Activated CD8-positive, alpha-beta memory T cell treated with anti-CD3 and anti-CD28 coated beads for 36 hours (primary cell): ENCODE measurements around the gene TNXB. TPM values are rescaled to one million over a fixed set of nuclear protein-coding genes. Genes with fewer than 3 reads are reported as not detected.
"Not testable (repeated sequence)": the region's sequence is repeated elsewhere in the genome, so short reads cannot be mapped to it uniquely, and the experiment has no call there.

Source experiments
- CTCF ChIA-PET: fragments of 350-600 bp; sonication (Branson Sonifier 250); formaldehyde crosslinking; loops from one replicate; lab custom pipeline; 2021; ENCODE audit warnings: antibody characterized with exemption; lab: Charles Lee
- POLR2A ChIA-PET: fragments of 350-600 bp; sonication (Branson Sonifier 250); formaldehyde crosslinking; loops from one replicate; lab custom pipeline; 2021; ENCODE audit warnings: antibody characterized with exemption; lab: Charles Lee
- total RNA-seq, 2 experiments: library from RNA; stranded (reverse); gene quantifications; one replicate each; pipeline ENCODE4 v1.2.3, GENCODE V29; 2021

The TNXB gene
- total RNA-seq, 2 experiments from 2014 or later: 1.1 to 1.3 TPM

DNA sequence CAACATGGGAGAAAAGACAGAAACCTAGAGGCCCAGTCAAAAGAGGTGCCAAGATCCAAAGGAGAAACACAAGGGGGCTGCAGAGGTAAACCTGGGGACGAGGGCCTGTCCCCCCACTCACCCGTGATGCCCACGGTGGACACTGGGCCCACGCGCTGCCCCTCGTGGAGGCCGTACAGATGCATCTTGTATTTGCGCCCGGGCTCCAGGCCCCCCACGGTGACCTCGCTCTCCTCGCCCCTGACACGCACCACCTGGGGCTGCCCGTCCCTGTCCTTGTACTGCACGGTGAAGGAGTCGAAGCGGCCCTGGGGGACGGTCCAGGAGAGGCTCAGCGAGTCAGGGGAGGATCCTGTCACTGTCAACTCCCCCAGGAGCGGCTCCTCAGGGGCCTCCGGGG lies 60.0 kb downstream of the TNXB start:
- CTCF ChIA-PET, POLR2A ChIA-PET: not testable (repeated sequence)

DNA sequence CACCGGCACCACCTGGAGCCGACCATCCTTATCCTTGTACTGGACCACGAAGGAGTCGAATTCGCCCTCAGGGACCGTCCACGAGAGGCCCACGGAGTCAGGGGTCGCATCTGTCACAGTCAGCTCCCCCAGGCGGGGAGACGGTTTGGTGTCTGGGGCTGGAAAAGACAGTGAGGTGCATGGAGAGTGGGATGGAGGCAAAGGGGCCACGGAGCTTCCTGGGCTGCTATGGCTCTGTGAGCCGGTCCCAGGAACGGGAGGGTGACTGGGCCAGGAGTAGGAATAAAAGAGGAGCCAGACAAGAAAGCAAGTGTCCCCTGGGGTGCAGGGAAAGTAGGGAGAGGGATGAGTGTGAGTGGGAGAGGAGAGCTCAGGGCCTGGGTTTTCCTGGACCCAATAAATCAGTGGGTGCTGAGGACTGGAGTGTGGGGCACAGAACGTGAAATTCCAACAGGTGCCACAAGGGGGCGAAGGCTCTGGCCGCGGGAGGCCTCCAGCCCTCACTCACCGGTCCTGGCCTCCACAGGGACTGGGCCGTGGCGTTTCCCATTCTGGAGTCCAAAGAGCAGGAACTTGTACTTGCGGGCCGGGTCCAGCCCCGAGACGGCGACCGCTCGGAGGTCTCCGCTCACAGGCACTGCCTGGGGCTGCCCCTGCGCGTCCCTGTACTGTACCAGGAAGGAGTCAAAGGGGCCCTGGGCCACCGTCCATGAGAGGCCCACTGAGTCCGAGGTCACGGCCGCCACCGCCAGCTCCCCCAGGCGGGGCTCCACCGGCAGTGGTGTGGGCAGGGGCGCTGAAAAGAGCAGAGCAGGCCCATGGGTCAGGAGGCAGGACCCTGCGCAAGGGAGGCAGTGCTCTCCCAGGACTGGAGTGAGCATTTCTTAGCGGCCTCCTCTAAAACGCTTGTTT lies 61.0 kb downstream of the TNXB start:
- CTCF ChIA-PET: interaction anchor here (0.6 to 1.0 kb wide), 2 partner anchors 37 to 141 kb away, joined by 3 to 4 read pairs; no protein-coding TSS in a partner anchor
- POLR2A ChIA-PET: no interaction called here

DNA sequence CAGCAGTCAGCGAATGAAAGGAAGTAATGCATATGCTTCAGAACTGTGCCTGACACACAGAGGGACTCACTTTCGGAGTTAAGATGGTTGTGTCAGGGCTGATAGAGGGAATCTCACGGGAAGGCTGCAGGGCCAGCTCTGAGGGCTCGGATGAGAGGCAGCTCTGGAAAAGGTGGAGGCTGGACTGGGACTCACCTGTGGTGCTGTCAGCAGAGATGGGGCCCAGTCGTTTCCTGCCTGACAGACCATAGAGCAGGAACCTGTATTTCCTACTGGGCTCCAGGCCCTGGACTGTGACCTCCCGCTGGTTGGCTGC lies 61.6 kb downstream of the TNXB start:
- POLR2A ChIA-PET: no interaction called here
- CTCF ChIA-PET: interaction anchor here (0.6 kb wide), 1 partner anchor 140 kb away, joined by 3 read pairs; no protein-coding TSS in a partner anchor

DNA sequence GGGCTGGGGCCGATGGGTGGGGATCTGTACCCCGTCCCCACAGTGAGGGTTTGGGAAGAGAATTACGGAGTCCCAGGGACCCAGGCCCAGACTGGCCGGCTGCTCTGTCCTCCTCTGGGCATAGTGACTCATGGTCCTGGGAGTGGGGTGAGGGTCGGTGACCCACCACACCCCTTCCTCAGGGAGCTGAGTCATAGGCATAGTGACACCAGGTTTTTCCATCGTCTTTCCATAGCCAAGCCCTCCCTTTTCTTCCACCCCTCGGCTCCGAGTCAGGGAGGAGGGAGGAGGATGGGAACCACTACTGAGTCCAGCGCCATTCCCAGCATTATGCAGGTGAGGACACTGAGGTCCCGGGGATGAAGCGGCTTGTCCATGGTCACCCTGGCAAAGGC lies 62.1 kb downstream of the TNXB start:
- POLR2A ChIA-PET: no interaction called here
- CTCF ChIA-PET: no interaction called here

DNA sequence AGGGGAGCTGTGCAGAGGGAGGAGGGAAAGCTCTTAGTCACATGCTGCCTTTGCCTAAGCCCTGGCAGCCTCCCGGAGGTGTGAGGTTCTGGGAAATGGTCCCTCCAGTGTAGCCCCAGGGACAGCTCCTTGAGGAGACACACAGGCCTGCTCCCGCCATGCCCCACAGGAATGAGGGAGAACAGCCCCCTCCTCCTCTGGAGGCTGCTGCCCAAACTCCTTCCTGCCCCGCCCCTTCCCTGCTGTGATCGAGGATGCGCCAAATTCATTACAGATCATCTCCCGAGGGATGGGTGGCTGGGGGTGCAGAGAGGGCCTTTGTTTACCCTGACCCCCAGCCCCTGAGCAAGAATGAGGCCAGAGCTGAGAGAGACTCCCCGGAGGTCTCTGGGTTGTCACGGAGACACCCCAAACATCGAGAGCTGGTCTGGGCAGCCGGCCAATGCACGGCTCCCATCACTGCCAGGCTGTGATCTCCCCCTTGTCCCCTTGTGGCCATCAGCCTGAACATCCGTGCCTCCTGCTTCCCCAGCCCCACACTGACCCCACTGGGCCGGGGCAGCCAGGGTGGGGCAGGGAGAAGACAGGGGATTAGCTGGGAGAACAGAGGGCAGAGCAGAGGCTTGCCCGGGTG lies 62.6 kb downstream of the TNXB start:
- POLR2A ChIA-PET: no interaction called here
- CTCF ChIA-PET: no interaction called here

DNA sequence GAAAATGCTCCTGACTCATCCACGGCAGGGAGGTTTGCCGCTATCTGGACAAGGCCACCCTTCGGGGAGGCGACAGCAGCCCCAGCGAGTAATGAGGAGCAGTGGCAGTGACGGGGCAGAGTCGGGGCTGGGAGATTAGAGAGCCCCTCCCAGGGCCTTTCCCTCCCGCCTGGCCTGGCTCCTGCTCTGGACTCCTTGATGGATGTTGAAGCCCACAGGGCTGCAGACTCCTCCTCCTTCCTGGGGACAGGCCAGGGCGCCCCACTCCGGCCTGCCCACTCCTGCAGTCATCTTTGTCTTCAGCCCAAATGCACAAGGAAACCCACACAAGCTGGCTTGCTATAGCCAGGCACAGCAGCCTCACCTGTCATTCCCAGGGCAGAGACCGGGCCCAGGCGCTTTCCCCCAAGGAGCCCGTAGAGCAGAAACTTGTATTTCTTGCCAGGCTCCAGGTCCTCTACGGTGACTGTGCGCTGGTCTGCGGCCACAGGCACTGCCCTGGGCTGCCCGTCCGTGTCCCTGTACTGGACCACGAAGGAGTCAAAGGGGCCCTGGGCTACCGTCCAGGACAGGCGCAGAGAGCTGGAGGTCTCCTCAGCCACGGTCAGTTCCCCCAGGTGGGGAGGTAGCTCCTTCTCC lies 63.2 kb downstream of the TNXB start:
- POLR2A ChIA-PET: no interaction called here
- CTCF ChIA-PET: no interaction called here

DNA sequence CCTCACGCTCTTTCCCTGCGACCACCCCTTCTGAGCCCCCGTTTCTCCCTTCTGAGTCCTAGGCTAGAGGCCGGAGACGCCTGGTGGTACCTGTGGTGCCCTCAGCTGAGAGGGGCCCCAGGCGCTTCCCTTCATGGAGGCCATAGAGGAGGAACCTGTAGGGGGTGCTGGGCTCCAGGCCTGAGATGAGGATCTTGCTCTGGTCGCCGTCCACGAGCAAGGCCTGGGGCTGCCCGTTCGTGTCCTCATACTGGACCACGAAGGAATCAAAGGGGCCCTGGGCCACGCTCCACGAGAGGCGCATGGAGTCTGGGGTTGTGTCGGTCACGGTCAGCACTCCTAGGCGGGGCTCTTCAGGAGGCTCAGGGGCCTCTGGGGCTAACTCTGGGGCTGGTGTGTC lies 64.2 kb downstream of the TNXB start:
- CTCF ChIA-PET, POLR2A ChIA-PET: not testable (repeated sequence)

DNA sequence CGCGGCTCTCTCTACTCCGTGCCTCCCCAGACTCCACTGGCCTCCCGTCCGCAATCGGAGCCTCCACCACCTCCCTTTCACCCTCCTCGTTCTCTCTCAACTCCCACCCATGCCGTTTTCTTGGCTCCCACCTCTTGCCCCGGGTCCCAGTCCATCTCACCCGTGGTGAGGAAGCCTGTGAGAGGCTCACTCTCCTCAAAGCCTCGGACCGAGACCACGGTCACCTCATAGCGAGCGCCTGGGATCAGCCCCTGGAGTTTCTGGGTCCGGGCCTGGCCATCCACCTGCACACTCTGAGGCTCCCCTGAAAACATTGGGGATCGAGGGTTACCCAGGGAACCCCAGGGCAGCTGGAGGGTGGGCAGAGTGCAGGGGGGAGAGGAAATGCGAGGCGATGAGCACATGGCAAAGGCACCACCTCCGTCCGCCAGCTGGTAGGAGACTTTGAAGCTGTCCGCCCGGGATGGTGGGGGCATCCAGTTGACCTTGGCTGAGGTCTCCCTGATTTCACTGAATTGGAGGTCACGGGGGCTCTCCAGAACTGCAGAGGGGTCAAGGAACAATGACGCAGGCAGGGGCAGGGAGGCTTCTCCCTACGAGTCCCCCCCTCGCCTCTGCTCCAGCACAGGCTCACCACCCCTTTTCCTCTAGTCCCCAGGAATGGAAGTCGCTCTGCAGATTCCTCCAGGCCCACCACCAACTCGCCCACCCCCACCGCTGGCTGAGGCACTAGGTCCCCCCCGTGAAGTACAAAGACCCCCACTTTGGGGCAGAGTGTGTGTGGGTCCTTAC lies 65.4 kb downstream of the TNXB start:
- CTCF ChIA-PET, POLR2A ChIA-PET: not testable (repeated sequence)

DNA sequence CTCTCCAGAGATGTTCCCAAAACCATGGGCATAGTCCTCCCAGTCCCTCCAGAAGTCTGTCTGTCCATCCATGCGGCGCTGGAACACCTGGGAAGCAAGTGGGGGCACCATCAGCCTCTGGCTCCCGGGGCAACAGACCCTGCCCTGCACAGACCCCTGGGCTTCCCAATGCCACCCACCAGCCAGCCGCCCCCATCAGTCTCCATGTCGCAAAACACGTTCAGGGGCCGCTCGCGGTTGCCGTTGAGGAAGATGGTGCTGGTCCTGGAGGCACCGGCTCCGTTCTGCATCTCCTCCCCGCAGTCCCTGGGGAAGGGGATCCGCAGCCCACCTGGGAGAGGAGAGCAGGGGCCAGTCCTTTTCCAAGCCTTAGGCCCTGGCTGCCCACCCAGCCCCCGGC lies 66.9 kb downstream of the TNXB start:
- POLR2A ChIA-PET, CTCF ChIA-PET: not testable (repeated sequence)

DNA sequence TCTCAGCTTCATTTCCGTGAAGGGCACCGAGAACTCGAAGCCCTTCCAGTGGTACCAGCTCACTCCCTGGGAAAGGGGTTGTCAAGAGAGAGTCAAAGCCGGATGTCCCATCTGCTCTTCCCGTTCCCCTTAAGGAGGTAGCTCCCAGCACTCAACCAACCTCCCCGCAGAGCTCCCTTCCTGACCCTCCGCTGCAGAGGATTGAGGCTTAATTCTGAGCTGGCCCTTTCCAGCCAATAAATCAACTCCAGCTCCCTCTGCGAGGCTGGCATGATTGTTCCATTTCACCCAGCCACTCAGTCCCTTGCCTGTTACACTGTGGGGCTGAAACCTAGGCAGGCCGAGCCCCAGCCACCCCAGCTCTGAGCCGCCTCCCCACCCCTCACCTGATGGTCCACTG lies 67.8 kb downstream of the TNXB start:
- POLR2A ChIA-PET, CTCF ChIA-PET: not testable (repeated sequence)

DNA sequence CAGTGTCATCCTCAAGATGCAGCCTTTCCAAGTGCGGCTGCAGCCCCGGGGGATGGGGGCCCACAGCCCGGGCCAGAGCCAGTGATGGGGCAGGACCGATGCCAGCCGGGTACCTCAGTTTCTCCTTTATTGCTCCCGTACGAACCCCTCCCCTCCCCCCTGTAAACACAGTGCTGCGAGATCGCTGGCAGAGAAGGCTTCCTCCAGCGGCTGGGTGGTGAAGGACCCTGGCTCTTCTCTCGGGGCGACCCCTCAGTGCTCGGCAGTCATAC lies 68.2 kb downstream of the TNXB start:
- POLR2A ChIA-PET, CTCF ChIA-PET: not testable (repeated sequence)

DNA sequence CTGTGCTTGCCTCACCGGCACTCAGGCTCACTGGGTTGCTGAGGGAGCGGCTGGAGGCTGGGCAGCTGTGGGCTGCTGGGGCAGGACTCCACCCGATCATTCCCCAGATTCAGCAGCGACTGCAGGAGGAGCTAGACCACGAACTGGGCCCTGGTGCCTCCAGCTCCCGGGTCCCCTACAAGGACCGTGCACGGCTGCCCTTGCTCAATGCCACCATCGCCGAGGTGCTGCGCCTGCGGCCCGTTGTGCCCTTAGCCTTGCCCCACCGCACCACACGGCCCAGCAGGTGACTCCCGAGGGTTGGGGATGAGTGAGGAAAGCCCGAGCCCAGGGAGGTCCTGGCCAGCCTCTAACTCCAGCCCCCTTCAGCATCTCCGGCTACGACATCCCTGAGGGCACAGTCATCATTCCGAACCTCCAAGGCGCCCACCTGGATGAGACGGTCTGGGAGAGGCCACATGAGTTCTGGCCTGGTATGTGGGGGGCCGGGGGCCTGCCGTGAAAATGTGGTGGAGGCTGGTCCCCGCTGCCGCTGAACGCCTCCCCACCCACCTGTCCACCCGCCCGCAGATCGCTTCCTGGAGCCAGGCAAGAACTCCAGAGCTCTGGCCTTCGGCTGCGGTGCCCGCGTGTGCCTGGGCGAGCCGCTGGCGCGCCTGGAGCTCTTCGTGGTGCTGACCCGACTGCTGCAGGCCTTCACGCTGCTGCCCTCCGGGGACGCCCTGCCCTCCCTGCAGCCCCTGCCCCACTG lies 68.7 kb downstream of the TNXB start:
- CTCF ChIA-PET, POLR2A ChIA-PET: not testable (repeated sequence)

DNA sequence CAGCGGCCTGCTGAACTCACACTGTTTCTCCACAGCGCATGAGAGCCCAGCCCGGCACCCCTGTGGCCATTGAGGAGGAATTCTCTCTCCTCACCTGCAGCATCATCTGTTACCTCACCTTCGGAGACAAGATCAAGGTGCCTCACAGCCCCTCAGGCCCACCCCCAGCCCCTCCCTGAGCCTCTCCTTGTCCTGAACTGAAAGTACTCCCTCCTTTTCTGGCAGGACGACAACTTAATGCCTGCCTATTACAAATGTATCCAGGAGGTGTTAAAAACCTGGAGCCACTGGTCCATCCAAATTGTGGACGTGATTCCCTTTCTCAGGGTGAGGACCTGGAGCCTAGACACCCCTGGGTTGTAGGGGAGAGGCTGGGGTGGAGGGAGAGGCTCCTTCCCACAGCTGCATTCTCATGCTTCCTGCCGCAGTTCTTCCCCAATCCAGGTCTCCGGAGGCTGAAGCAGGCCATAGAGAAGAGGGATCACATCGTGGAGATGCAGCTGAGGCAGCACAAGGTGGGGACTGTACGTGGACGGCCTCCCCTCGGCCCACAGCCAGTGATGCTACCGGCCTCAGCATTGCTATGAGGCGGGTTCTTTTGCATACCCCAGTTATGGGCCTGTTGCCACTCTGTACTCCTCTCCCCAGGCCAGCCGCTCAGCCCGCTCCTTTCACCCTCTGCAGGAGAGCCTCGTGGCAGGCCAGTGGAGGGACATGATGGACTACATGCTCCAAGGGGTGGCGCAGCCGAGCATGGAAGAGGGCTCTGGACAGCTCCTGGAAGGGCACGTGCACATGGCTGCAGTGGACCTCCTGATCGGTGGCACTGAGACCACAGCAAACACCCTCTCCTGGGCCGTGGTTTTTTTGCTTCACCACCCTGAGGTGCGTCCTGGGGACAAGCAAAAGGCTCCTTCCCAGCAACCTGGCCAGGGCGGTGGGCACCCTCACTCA lies 69.5 kb downstream of the TNXB start:
- CTCF ChIA-PET, POLR2A ChIA-PET: not testable (repeated sequence)

DNA sequence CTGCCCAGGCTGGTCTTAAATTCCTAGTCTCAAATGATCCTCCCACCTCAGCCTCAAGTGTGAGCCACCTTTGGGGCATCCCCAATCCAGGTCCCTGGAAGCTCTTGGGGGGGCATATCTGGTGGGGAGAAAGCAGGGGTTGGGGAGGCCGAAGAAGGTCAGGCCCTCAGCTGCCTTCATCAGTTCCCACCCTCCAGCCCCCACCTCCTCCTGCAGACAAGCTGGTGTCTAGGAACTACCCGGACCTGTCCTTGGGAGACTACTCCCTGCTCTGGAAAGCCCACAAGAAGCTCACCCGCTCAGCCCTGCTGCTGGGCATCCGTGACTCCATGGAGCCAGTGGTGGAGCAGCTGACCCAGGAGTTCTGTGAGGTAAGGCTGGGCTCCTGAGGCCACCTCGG lies 70.3 kb downstream of the TNXB start:
- CTCF ChIA-PET, POLR2A ChIA-PET: not testable (repeated sequence)

DNA sequence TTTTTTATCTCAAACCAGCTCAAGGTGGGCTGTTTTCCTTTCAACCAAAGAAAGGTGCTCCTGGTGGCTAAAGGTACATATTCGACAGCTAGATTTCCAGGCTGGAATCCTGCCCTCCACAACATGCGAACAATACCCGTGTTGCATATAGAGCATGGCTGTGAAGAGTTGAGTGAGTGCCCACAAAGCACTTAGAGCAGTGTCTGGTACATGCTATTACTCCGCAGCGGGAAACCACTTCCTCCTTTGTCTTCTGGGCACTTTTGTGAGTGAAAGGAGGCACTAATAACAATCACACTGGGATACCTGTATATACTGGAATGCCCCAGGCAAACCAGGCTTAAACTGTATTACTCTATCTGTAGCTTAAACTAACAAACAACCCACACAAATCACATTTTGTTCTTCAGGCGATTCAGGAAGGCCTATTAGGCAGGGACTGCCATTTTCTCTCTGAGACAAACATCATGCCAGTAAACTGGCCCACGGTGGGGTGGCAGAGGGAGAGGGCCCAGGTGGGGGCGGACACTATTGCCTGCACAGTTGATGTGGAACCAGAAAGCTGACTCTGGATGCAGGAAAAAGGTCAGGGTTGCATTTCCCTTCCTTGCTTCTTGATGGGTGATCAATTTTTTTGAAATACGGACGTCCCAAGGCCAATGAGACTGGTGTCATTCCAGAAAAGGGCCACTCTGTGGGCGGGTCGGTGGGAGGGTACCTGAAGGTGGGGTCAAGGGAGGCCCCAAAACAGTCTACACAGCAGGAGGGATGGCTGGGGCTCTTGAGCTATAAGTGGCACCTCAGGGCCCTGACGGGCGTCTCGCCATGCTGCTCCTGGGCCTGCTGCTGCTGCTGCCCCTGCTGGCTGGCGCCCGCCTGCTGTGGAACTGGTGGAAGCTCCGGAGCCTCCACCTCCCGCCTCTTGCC lies 71.3 kb downstream of the TNXB start, which contains the start of gene CYP21A2:
Gene CYP21A2, plus strand, starts transcription at position 818 of the 927 bp plus-strand sequence. Its CDS starts 8 bp downstream, at position 826.
- CTCF ChIA-PET, POLR2A ChIA-PET: not testable (repeated sequence)

DNA sequence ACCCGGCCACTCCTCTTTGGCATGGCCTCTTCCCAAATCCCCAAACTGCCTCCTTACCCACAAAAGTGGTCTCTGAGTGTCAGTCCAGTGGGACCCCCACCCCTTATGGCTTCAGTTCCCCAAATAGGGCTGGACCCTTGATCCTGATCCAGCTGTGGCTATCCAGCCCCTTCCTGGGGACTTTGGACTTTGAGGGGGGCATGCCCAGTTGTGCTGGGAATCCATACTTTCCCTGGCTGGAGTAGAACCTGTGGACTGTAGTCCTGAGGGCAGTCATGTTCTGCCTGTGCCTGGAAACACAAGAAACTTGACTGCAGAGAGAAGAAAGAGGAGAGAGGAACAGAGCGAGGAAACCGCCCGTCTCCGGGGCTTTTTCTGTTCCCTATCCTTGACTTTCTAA lies 72.0 kb downstream of the TNXB start:
- POLR2A ChIA-PET, CTCF ChIA-PET: not testable (repeated sequence)
